GM23338 (cell line): ENCODE data around the gene PPP2R2D. TPM values are rescaled to one million over a fixed set of nuclear protein-coding genes. Genes with fewer than 3 reads are reported as not detected.

Source experiments
- ATAC-seq: fragments of 200-7000 bp; cut with Tn5 transposase; 3 replicates; pipeline ENCODE4 v1.9.1; 2020
- DNase-seq: peaks from one replicate; pipeline ENCODE4 v3.0.0-alpha.2; 2015; ENCODE audit warnings: low spot score
- H2AFZ ChIP-seq: fragments of 200-600 bp; sonication (generic); 2 replicates; pipeline ENCODE4 v1.8.0; 2016; ENCODE audit warnings: antibody characterized with exemption, mild to moderate bottlenecking, moderate library complexity
- H3F3A ChIP-seq: fragments of 200-600 bp; sonication (generic); replicated peaks from 2 replicates; pipeline ENCODE4 v1.8.0; 2017; ENCODE audit warnings: antibody characterized with exemption, mixed run types, low read depth
- H3K27ac ChIP-seq: fragments of 200-600 bp; sonication (generic); 2 replicates; pipeline ENCODE4 v1.6.1; 2016; ENCODE audit warnings: low read depth
- H3K27me3 ChIP-seq: fragments of 200-600 bp; sonication (generic); 2 replicates; pipeline ENCODE4 v1.8.0; 2016; ENCODE audit warnings: mild to moderate bottlenecking, mixed run types, moderate library complexity; ENCODE audit not compliant: insufficient read depth
- H3K36me3 ChIP-seq: fragments of 200-600 bp; sonication (generic); 2 replicates; pipeline ENCODE4 v1.8.0; 2016; ENCODE audit warnings: mild to moderate bottlenecking; ENCODE audit not compliant: insufficient read depth
- H3K4me1 ChIP-seq: fragments of 200-600 bp; sonication (generic); 2 replicates; pipeline ENCODE4 v1.8.0; 2016; ENCODE audit warnings: mild to moderate bottlenecking, moderate library complexity; ENCODE audit not compliant: insufficient read depth
- H3K4me2 ChIP-seq: fragments of 200-600 bp; sonication (generic); 2 replicates; pipeline ENCODE4 v1.7.1; 2017; ENCODE audit warnings: mixed run types
- H3K4me3 ChIP-seq: fragments of 200-600 bp; sonication (generic); 2 replicates; pipeline ENCODE4 v1.6.1; 2016; ENCODE audit warnings: mixed run types
- H3K79me2 ChIP-seq: fragments of 200-600 bp; sonication (generic); replicated peaks from 2 replicates; pipeline ENCODE4 v1.8.0; 2017; ENCODE audit warnings: mild to moderate bottlenecking; ENCODE audit not compliant: insufficient read depth
- H3K9me2 ChIP-seq: fragments of 200-600 bp; sonication (generic); 2 replicates; pipeline ENCODE4 v1.8.0; 2017; ENCODE audit not compliant: insufficient read depth
- H4K20me1 ChIP-seq: fragments of 200-600 bp; sonication (generic); replicated peaks from 2 replicates; pipeline ENCODE4 v1.8.0; 2017; ENCODE audit warnings: mild to moderate bottlenecking; ENCODE audit not compliant: insufficient read depth
- H3K27ac Mint-ChIP-seq: 2 replicates; pipeline ENCODE4 v1.8.0; 2020; ENCODE audit warnings: inconsistent platforms, mild to moderate bottlenecking, moderate library complexity, mixed read lengths
- H3K27me3 Mint-ChIP-seq: 3 replicates; pipeline ENCODE4 v1.8.0; 2022; ENCODE audit warnings: low read depth, mild to moderate bottlenecking, moderate library complexity, mixed read lengths, inconsistent platforms; ENCODE audit not compliant: insufficient read depth, poor library complexity
- H3K36me3 Mint-ChIP-seq: 3 replicates; pipeline ENCODE4 v1.8.0; 2021; ENCODE audit warnings: low read depth, mild to moderate bottlenecking, inconsistent platforms, moderate library complexity, mixed read lengths
- H3K4me1 Mint-ChIP-seq: 3 replicates; pipeline ENCODE4 v1.8.0; 2020; ENCODE audit warnings: mild to moderate bottlenecking, inconsistent platforms, mixed read lengths
- H3K4me3 Mint-ChIP-seq: 3 replicates; pipeline ENCODE4 v1.8.0; 2021; ENCODE audit warnings: moderate library complexity, mild to moderate bottlenecking, inconsistent platforms, mixed read lengths
- H3K9me3 Mint-ChIP-seq: 3 replicates; pipeline ENCODE4 v1.8.0; 2020; ENCODE audit warnings: moderate library complexity, mild to moderate bottlenecking, inconsistent platforms, mixed read lengths
- CREB1 ChIP-seq: fragments of 250-450 bp; sonication (Bioruptor Pico); IDR thresholded peaks from 2 replicates; pipeline ENCODE4 v1.5.0; 2020; ENCODE audit warnings: low read depth, mild to moderate bottlenecking, moderate library complexity
- ETS1 ChIP-seq: IDR thresholded peaks from 2 replicates; pipeline ENCODE4 v1.6.1; 2016; ENCODE audit warnings: antibody characterized with exemption
- EZH2 ChIP-seq: fragments of 200-600 bp; sonication (generic); IDR thresholded peaks from one replicate; pipeline ENCODE4 v1.8.0; 2017; ENCODE audit warnings: antibody characterized with exemption, mild to moderate bottlenecking, low read depth; ENCODE audit not compliant: unreplicated experiment
- EZH2phosphoT487 ChIP-seq: fragments of 200-600 bp; sonication (generic); IDR thresholded peaks from one replicate; pipeline ENCODE4 v1.8.1; 2018; ENCODE audit warnings: antibody characterized with exemption; ENCODE audit not compliant: unreplicated experiment
- JUNB ChIP-seq: IDR thresholded peaks from one replicate; pipeline ENCODE4 v1.6.1; 2016; ENCODE audit warnings: antibody characterized with exemption; ENCODE audit not compliant: unreplicated experiment
- NANOG ChIP-seq: IDR thresholded peaks from 2 replicates; pipeline ENCODE4 v1.6.1; 2016; ENCODE audit warnings: antibody characterized with exemption, borderline replicate concordance
- POLR2AphosphoS5 ChIP-seq: IDR thresholded peaks from 2 replicates; pipeline ENCODE4 v1.6.1; 2016; ENCODE audit warnings: antibody characterized with exemption, low read depth
- STAT1 ChIP-seq: IDR thresholded peaks from one replicate; pipeline ENCODE4 v1.6.1; 2016; ENCODE audit warnings: antibody characterized with exemption; ENCODE audit not compliant: unreplicated experiment
- ZNF114 ChIP-seq: fragments of 250-450 bp; sonication (Bioruptor Pico); IDR thresholded peaks from 2 replicates; pipeline ENCODE4 v1.5.0; 2020; ENCODE audit warnings: mild to moderate bottlenecking, moderate library complexity
- polyA plus RNA-seq: library from polyadenylated mRNA; unstranded; fragments of >200 nt; fragmentation: Nextera tagmentation; extraction: Ambion mirVana; gene quantifications from 2 replicates; pipeline ENCODE4 v1.2.1, GENCODE V29; 2016
- total RNA-seq: library from RNA; depleted of rRNA; stranded (reverse); fragments of >200 nt; shearing (Covaris generic); gene quantifications from 2 replicates; pipeline ENCODE4 v1.2.3, GENCODE V29; 2014
- TF ChIP-seq, protein P1 (sequence below): fragments of 250-450 bp; sonication (Bioruptor Pico); IDR thresholded peaks from 2 replicates; pipeline ENCODE4 v1.5.0; 2020; ENCODE audit warnings: mild to moderate bottlenecking, moderate library complexity
- TF ChIP-seq, protein P2 (sequence below), 2 experiments: fragments of 200-600 bp in 1 of 2; sonication (generic) in 1 of 2; conservative IDR thresholded peaks; 2 replicates each; pipeline versions ENCODE4 v1.5.1 to v1.6.1; 2016 to 2017; ENCODE audit warnings: antibody characterized with exemption in 2 of 2, low read depth in 2 of 2, mild to moderate bottlenecking in 2 of 2, moderate library complexity in 1 of 2

The PPP2R2D gene
- total and polyA plus RNA-seq, 2 experiments from 2014 or later: 28.8 to 33.7 TPM

GRCh38 chr10:131944976-131945695 lies 44.3 kb downstream of the PPP2R2D start:
- H3K4me3 Mint-ChIP-seq: no peak overlapping the region
- no peak overlapping the region for H3K4me3 ChIP-seq
- peaks cover 82% of the 10 kb centered on the region for H3K36me3 Mint-ChIP-seq
- no peaks in the 10 kb centered on the region; the same call in 2 of the 3 replicates for H3K4me1 Mint-ChIP-seq
- peaks cover 9% of the 10 kb centered on the region; the same call in 1 of the 2 replicates for H3K79me2 ChIP-seq
- no peaks in the 10 kb centered on the region for H3K9me2 ChIP-seq
- no peak overlapping the region for H2AFZ ChIP-seq
- no peak overlapping the region for H3K4me2 ChIP-seq
- no peak for DNase-seq
- ATAC-seq: no peak
- no peak for TF ChIP-seq EZH2phosphoT487
- no peak for TF ChIP-seq ETS1
- no peak for TF ChIP-seq CREB1 (CRISPR knock-in tag)
- TF ChIP-seq ZNF114: no peak
- TF ChIP-seq, protein P1, sequence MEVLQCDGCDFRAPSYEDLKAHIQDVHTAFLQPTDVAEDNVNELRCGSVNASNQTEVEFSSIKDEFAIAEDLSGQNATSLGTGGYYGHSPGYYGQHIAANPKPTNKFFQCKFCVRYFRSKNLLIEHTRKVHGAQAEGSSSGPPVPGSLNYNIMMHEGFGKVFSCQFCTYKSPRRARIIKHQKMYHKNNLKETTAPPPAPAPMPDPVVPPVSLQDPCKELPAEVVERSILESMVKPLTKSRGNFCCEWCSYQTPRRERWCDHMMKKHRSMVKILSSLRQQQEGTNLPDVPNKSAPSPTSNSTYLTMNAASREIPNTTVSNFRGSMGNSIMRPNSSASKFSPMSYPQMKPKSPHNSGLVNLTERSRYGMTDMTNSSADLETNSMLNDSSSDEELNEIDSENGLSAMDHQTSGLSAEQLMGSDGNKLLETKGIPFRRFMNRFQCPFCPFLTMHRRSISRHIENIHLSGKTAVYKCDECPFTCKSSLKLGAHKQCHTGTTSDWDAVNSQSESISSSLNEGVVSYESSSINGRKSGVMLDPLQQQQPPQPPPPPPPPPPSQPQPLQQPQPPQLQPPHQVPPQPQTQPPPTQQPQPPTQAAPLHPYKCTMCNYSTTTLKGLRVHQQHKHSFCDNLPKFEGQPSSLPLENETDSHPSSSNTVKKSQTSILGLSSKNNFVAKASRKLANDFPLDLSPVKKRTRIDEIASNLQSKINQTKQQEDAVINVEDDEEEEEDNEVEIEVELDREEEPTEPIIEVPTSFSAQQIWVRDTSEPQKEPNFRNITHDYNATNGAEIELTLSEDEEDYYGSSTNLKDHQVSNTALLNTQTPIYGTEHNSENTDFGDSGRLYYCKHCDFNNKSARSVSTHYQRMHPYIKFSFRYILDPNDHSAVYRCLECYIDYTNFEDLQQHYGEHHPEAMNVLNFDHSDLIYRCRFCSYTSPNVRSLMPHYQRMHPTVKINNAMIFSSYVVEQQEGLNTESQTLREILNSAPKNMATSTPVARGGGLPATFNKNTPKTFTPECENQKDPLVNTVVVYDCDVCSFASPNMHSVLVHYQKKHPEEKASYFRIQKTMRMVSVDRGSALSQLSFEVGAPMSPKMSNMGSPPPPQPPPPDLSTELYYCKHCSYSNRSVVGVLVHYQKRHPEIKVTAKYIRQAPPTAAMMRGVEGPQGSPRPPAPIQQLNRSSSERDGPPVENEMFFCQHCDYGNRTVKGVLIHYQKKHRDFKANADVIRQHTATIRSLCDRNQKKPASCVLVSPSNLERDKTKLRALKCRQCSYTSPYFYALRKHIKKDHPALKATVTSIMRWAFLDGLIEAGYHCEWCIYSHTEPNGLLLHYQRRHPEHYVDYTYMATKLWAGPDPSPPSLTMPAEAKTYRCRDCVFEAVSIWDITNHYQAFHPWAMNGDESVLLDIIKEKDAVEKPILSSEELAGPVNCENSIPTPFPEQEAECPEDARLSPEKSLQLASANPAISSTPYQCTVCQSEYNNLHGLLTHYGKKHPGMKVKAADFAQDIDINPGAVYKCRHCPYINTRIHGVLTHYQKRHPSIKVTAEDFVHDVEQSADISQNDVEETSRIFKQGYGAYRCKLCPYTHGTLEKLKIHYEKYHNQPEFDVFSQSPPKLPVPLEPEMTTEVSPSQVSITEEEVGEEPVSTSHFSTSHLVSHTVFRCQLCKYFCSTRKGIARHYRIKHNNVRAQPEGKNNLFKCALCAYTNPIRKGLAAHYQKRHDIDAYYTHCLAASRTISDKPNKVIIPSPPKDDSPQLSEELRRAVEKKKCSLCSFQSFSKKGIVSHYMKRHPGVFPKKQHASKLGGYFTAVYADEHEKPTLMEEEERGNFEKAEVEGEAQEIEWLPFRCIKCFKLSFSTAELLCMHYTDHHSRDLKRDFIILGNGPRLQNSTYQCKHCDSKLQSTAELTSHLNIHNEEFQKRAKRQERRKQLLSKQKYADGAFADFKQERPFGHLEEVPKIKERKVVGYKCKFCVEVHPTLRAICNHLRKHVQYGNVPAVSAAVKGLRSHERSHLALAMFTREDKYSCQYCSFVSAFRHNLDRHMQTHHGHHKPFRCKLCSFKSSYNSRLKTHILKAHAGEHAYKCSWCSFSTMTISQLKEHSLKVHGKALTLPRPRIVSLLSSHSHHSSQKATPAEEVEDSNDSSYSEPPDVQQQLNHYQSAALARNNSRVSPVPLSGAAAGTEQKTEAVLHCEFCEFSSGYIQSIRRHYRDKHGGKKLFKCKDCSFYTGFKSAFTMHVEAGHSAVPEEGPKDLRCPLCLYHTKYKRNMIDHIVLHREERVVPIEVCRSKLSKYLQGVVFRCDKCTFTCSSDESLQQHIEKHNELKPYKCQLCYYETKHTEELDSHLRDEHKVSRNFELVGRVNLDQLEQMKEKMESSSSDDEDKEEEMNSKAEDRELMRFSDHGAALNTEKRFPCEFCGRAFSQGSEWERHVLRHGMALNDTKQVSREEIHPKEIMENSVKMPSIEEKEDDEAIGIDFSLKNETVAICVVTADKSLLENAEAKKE (CRISPR knock-in tag): no peak
- TF ChIP-seq, protein P2, sequence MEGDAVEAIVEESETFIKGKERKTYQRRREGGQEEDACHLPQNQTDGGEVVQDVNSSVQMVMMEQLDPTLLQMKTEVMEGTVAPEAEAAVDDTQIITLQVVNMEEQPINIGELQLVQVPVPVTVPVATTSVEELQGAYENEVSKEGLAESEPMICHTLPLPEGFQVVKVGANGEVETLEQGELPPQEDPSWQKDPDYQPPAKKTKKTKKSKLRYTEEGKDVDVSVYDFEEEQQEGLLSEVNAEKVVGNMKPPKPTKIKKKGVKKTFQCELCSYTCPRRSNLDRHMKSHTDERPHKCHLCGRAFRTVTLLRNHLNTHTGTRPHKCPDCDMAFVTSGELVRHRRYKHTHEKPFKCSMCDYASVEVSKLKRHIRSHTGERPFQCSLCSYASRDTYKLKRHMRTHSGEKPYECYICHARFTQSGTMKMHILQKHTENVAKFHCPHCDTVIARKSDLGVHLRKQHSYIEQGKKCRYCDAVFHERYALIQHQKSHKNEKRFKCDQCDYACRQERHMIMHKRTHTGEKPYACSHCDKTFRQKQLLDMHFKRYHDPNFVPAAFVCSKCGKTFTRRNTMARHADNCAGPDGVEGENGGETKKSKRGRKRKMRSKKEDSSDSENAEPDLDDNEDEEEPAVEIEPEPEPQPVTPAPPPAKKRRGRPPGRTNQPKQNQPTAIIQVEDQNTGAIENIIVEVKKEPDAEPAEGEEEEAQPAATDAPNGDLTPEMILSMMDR (conservative IDR thresholded peaks at IDR 0.05; ENCODE audit: low read depth in 2 of 2): no peak
- no peak for TF ChIP-seq NANOG
- TF ChIP-seq STAT1: no peak
- no peak for TF ChIP-seq POLR2AphosphoS5
- TF ChIP-seq EZH2: no peak
- TF ChIP-seq JUNB: no peak
- H3K27ac Mint-ChIP-seq: no peak overlapping the region
- no peaks in the 10 kb centered on the region for H3K4me1 ChIP-seq
- H3K27me3 Mint-ChIP-seq: peaks cover 2% of the 10 kb centered on the region
- H4K20me1 ChIP-seq: peaks cover 15% of the 10 kb centered on the region
- no peaks in the 10 kb centered on the region for H3F3A ChIP-seq
- peaks cover 30% of the 10 kb centered on the region for H3K36me3 ChIP-seq
- H3K27ac ChIP-seq: no peak overlapping the region
- no peaks in the 10 kb centered on the region for H3K9me3 Mint-ChIP-seq
- H3K27me3 ChIP-seq: no peaks in the 10 kb centered on the region
